Activated CD4-positive, alpha-beta memory T cell treated with anti-CD3 and anti-CD28 coated beads for 36 hours (primary cell): ENCODE results near the gene EPB41L5. TPM values are rescaled to one million over a fixed set of nuclear protein-coding genes. Genes with fewer than 3 reads are reported as not detected.
"Not testable (repeated sequence)": the region's sequence is repeated elsewhere in the genome, so short reads cannot be mapped to it uniquely, and the experiment has no call there.

Source experiments
- CTCF ChIA-PET: fragments of 350-600 bp; sonication (Branson Sonifier 250); formaldehyde crosslinking; loops from one replicate; lab custom pipeline; 2021; ENCODE audit warnings: antibody characterized with exemption, inconsistent platforms; lab: Charles Lee
- POLR2A ChIA-PET: fragments of 350-600 bp; sonication (Branson Sonifier 250); formaldehyde crosslinking; loops from one replicate; lab custom pipeline; 2021; ENCODE audit warnings: antibody characterized with exemption; lab: Charles Lee
- DNase-seq: peaks from one replicate; pipeline ENCODE4 v3.0.0-alpha.2; 2020
- H3K27ac Mint-ChIP-seq: one replicate; pipeline ENCODE4 v1.8.0; 2021; ENCODE audit warnings: mixed read lengths
- H3K27me3 Mint-ChIP-seq: one replicate; pipeline ENCODE4 v1.8.0; 2021; ENCODE audit warnings: mixed read lengths
- H3K36me3 Mint-ChIP-seq: one replicate; pipeline ENCODE4 v1.8.0; 2021; ENCODE audit warnings: mixed read lengths
- H3K4me1 Mint-ChIP-seq: one replicate; pipeline ENCODE4 v1.8.0; 2021; ENCODE audit warnings: low read depth, mixed read lengths
- H3K4me3 Mint-ChIP-seq: one replicate; pipeline ENCODE4 v1.8.0; 2021; ENCODE audit warnings: mild to moderate bottlenecking, mixed read lengths
- H3K9me3 Mint-ChIP-seq: one replicate; pipeline ENCODE4 v1.8.0; 2021; ENCODE audit warnings: mixed read lengths
- intact Hi-C: fragments of 100-400 bp; cut with micrococcal nuclease; formaldehyde crosslinking; loops from one replicate; pipeline ENCODE4 v1.15.1; 2023
- total RNA-seq, 2 experiments: library from RNA; stranded (reverse); gene quantifications; one replicate each; pipeline ENCODE4 v1.2.3, GENCODE V29; 2021

EPB41L5 gene
- total RNA-seq, 2 experiments from 2014 or later = 2.5 to 2.7 TPM

DNA sequence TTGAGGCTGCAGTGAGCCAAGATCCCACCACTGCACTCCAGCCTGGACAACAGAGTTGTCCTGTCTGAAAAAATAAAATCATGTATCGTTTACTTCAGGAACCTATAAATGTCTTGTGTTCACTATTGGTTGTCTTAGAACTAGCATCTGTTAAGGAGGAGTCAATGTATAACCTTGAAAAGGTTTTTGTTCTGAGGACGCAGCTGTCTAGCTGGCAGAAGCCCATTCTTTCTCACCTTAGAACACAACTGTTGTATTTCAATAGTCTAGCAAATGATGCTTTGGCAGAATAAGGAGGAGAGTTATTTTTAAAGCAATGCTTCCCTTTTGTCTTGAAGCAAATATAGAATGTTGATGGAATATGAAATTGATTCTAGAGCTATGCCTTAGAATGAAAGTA lies 21.1 kb downstream of the EPB41L5 start:
- Mint-ChIP-seq H3K4me1 (no peaks in the 10 kb centered on the region), H3K27ac (no peak overlapping the region), H3K9me3 (no peaks in the 10 kb centered on the region), H3K4me3 (no peak overlapping the region), H3K27me3 (no peaks in the 10 kb centered on the region), H3K36me3 (no peaks in the 10 kb centered on the region)
- CTCF ChIA-PET = no interaction called here
- DNase-seq = no peak
- POLR2A ChIA-PET = no interaction called here
- intact Hi-C loops = no loop called here

DNA sequence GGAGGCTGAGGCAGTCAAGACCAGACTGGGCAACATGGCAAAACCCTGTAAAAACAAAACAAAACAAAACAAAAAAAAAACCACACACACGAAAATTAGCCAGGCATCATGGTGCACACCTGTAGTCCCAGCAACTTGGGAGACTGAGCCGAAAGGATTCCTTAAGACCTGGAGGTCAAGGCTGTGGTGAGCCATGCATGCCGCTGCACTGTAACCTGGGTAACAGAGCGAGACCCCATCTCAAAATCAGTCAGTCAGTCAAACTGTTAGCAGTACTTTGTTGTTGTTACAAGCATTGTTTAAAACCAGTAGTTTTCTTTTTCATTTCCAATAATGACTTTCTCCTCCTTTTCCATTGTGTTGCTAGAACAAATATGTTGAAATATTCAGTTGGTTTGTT lies 21.7 kb downstream of the EPB41L5 start:
- Mint-ChIP-seq H3K36me3 (no peaks in the 10 kb centered on the region), H3K4me3 (no peak overlapping the region), H3K27ac (no peak overlapping the region), H3K9me3 (no peaks in the 10 kb centered on the region), H3K4me1 (no peaks in the 10 kb centered on the region), H3K27me3 (no peaks in the 10 kb centered on the region)
- ChIA-PET CTCF (no interaction called here), POLR2A (no interaction called here)
- DNase-seq = no peak
- intact Hi-C loops = no loop called here

DNA sequence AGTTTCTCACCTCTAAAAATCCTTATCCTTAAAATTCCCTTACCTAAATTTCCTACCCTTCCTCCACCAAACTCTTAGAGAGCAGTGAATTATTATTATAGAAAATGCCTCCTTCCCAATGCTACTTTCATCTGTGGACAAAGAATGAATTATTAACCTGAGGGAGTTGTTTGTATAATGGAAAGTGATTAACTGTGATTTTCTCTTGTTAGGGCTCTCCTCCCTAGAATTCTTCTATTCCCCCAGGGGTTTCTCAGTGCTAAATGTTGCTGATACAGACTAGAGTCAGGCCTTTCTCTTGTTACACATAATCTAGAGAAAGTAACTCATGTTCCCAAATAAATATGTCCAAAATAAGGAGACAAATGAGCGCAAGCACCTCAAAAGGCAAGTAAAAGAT lies 23.3 kb downstream of the EPB41L5 start:
- CTCF ChIA-PET = no interaction called here
- POLR2A ChIA-PET = no interaction called here
- H3K27me3 Mint-ChIP-seq = no peaks in the 10 kb centered on the region
- H3K4me3 Mint-ChIP-seq = no peak overlapping the region
- H3K27ac Mint-ChIP-seq = no peak overlapping the region
- H3K36me3 Mint-ChIP-seq = no peaks in the 10 kb centered on the region
- no peak for DNase-seq
- no peaks in the 10 kb centered on the region for H3K9me3 Mint-ChIP-seq
- intact Hi-C loops = no loop called here
- no peaks in the 10 kb centered on the region for H3K4me1 Mint-ChIP-seq

DNA sequence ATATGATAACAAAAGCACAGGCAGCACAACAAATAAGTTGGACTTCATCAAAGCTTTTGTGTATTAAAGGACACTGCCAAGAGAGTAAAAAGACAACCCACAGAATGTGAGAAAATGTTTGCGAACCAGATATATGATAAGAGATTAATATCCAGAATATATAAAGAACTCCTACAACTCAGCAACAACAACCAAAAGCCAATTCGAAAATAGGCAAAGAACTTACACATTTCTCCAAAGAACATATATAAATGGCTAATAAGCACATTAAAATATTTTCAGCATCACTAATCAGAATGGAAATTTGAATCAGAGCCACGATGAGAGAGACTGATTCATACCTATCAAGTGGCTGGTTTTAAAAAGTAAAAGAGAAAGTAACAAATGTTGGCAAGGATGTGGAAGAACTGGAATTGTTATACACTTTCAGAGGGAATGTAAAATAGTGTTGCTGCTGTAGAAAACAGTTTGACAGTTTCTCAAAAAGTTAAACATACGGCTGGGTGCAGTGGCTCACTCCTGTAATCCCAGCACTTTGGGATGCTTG lies 25.2 kb downstream of the EPB41L5 start:
- Mint-ChIP-seq H3K4me1 (no peaks in the 10 kb centered on the region), H3K27me3 (no peaks in the 10 kb centered on the region), H3K9me3 (no peaks in the 10 kb centered on the region), H3K4me3 (no peak overlapping the region), H3K36me3 (no peaks in the 10 kb centered on the region), H3K27ac (no peak overlapping the region)
- ChIA-PET CTCF (no interaction called here), POLR2A (no interaction called here)
- intact Hi-C loops = no loop called here
- DNase-seq = no peak

DNA sequence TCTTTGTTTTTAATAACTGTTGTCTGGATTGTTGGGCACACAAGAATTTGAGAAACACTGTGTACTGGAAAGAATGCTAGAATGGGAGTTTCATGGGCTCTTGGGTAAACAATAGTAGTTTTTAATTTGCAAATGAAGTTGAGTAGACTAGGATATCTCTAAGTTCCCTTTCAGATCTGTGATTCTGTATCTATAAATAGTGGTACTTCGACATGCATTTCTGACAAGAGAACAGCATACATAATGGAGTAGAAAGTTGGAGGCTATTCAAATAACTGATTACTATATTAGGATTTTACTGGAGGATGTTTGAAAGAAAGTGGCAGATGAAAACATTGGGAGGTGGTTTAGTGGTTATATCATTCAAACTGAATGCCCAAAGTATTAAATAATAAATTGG lies 29.5 kb downstream of the EPB41L5 start:
- H3K27ac Mint-ChIP-seq = no peak overlapping the region
- intact Hi-C loops = no loop called here
- CTCF ChIA-PET = no interaction called here
- H3K36me3 Mint-ChIP-seq = peaks cover 11% of the 10 kb centered on the region
- peaks cover 19% of the 10 kb centered on the region for H3K9me3 Mint-ChIP-seq
- H3K27me3 Mint-ChIP-seq = no peaks in the 10 kb centered on the region
- H3K4me3 Mint-ChIP-seq = no peak overlapping the region
- no peak for DNase-seq
- POLR2A ChIA-PET = no interaction called here
- peaks cover 4% of the 10 kb centered on the region for H3K4me1 Mint-ChIP-seq

DNA sequence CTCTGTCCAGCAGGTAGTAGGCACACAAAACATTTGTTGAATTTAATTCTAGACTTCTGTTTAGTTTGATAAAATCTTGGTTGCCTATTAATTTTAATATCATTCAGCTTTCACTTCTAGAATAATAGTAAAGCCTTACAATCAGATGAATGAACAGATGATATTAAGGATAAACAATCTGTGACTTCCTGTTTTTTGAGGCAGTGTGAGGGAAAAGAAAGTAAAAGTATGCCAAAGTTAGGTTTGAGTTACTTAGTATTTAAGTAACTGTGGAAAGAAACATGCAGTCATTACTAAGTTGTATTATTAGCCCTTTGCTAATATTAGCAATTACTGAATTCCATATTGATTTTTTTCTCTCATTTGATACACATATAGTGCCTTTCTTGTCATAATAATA lies 31.5 kb downstream of the EPB41L5 start:
- H3K4me1 Mint-ChIP-seq = peaks cover 4% of the 10 kb centered on the region
- DNase-seq = no peak
- intact Hi-C loops = no loop called here
- peaks cover 25% of the 10 kb centered on the region for H3K36me3 Mint-ChIP-seq
- H3K27me3 Mint-ChIP-seq = no peaks in the 10 kb centered on the region
- no peak overlapping the region for H3K4me3 Mint-ChIP-seq
- H3K27ac Mint-ChIP-seq = no peak overlapping the region
- POLR2A ChIA-PET = interaction anchor here (0.6 kb wide), 1 partner anchor 360 kb away, joined by 3 read pairs; no protein-coding TSS in a partner anchor
- CTCF ChIA-PET = no interaction called here
- H3K9me3 Mint-ChIP-seq = peaks cover 25% of the 10 kb centered on the region

DNA sequence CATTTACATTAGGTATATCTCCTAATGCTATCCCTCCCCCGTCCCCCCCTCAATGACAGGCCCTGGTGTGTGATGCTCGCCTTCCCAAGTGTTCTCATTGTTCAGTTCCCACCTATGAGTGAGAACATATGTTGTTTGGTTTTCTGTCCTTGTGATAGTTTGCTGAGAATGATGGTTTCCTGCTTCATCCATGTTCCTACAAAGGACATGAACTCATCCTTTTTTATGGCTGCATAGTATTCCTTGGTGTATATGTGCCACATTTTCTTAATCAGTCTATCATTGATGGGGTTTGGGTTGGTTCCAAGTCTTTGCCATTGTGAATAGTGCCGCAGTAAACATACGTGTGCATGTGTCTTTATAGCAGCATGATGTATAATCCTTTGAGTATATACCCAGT lies 32.9 kb downstream of the EPB41L5 start:
- H3K27ac Mint-ChIP-seq, DNase-seq, intact Hi-C loops, H3K4me3 Mint-ChIP-seq, CTCF ChIA-PET, H3K27me3 Mint-ChIP-seq, H3K4me1 Mint-ChIP-seq, POLR2A ChIA-PET: not testable (repeated sequence)
- Mint-ChIP-seq H3K36me3 (peaks cover 25% of the 10 kb centered on the region), H3K9me3 (peaks cover 28% of the 10 kb centered on the region)

DNA sequence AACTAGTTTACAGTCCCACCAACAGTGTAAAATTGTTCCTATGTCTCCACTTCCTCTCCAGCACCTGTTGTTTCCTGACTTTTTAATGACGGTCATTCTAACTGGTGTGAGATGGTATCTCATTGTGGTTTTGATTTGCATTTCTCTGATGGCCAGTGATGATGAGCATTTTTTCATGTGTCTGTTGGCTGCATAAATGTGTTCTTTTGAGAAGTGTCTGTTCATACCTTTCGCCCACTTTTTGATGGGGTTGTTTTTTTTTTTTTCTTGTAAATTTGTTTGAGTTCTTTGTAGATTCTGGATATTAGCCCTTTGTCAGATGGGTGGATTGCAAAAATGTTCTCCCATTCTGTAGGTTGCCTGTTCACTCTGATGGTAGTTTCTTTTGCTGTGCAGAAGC lies 33.4 kb downstream of the EPB41L5 start:
- H3K27ac Mint-ChIP-seq, H3K4me1 Mint-ChIP-seq, POLR2A ChIA-PET, intact Hi-C loops, CTCF ChIA-PET, H3K27me3 Mint-ChIP-seq, DNase-seq, H3K4me3 Mint-ChIP-seq: not testable (repeated sequence)
- peaks cover 25% of the 10 kb centered on the region for H3K36me3 Mint-ChIP-seq
- H3K9me3 Mint-ChIP-seq = peaks cover 28% of the 10 kb centered on the region

DNA sequence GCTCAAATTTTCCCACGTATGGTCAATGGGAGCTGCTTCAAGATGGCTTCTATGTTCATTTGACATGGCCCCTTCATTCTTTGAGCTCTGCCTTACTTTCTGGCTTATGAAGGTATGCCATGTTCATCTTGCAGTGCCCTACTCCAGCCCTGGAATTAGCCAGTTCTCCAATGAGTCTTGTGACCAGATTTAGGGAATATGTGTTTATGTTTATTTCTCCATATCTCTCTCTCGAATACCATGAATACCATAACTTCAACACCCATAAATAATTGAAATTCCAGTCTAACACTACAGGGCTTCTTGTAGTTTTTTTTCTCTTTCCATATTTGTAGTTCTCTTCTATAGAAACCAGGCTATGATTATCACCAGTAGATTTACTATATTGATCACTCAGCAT lies 39.7 kb downstream of the EPB41L5 start:
- ChIA-PET CTCF (no interaction called here), POLR2A (no interaction called here)
- H3K27ac Mint-ChIP-seq = no peak overlapping the region
- intact Hi-C loops = no loop called here
- no peaks in the 10 kb centered on the region for H3K4me1 Mint-ChIP-seq
- DNase-seq = no peak
- H3K9me3 Mint-ChIP-seq = peaks cover 17% of the 10 kb centered on the region
- no peak overlapping the region for H3K4me3 Mint-ChIP-seq
- peaks cover 22% of the 10 kb centered on the region for H3K36me3 Mint-ChIP-seq
- H3K27me3 Mint-ChIP-seq = no peaks in the 10 kb centered on the region

DNA sequence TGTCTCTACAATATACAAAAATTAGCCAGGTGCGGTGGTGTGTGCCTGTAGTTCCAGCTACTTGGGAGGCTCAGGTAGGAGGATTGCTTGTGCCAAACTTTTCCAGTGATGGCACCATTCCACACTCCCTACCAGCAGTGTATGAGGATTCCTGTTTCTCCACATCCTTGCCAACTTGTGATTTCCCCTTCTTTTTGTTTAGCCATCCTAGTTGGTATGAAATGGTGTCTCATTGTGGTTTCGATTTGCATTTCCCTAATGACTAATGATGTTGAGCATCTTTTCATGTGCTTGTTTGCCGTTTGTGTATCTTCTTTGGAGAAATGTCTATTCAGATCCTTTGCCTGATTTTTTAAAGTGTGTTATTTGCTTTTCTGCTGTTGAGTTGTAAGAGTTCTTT lies 41.0 kb downstream of the EPB41L5 start:
- no peaks in the 10 kb centered on the region for H3K27me3 Mint-ChIP-seq
- CTCF ChIA-PET = no interaction called here
- H3K9me3 Mint-ChIP-seq = peaks cover 14% of the 10 kb centered on the region
- intact Hi-C loops = no loop called here
- POLR2A ChIA-PET = no interaction called here
- H3K36me3 Mint-ChIP-seq = peaks cover 9% of the 10 kb centered on the region
- H3K4me3 Mint-ChIP-seq = no peak overlapping the region
- no peak for DNase-seq
- no peak overlapping the region for H3K27ac Mint-ChIP-seq
- H3K4me1 Mint-ChIP-seq = no peaks in the 10 kb centered on the region

DNA sequence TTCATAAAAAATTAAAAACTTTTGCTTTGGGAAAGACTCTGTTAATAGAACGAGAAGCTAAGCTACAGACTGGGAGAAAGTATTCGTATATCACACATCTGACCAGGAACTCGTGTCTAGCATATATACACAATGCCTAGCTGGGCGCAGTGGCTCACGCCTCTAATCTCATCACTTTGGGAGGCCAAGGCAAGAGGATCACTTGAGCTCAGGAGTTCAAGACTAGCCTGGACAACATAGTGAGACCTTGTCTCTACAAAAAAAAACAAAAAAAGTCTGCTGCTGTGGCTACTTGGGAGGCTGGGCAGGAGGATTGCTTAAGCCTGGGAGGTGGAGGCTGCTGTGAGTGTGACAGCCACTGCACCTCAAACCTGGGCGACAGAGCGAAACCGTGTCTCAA lies 46.6 kb downstream of the EPB41L5 start:
- intact Hi-C loops = no loop called here
- no peaks in the 10 kb centered on the region for H3K4me1 Mint-ChIP-seq
- DNase-seq = no peak
- ChIA-PET POLR2A (no interaction called here), CTCF (no interaction called here)
- H3K9me3 Mint-ChIP-seq = no peaks in the 10 kb centered on the region
- no peak overlapping the region for H3K27ac Mint-ChIP-seq
- H3K4me3 Mint-ChIP-seq = no peak overlapping the region
- H3K36me3 Mint-ChIP-seq = peaks cover 1% of the 10 kb centered on the region
- no peaks in the 10 kb centered on the region for H3K27me3 Mint-ChIP-seq

DNA sequence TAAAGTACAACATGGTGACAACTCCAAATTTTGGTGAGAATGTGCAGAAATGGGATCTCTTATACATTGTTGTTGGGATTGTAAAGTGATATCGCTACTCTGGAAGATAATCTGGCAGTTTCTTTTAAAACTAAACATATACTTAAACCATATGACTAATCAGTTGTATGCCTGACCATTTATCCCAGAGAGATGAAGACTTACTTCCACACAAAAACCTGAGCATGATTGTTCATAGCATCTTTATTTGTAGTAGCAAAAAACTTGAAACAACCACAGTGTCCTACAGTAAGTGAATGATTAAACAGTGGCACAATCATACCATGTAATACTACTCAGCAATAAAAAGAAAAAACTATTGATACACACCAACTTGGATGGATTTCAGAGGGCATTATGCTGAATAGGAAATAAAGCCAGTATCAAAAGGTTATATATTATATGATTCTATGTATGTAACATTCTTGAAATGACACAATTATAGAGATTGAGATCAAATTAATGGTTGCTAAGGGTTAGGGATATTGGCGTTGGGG lies 47.3 kb downstream of the EPB41L5 start:
- H3K27ac Mint-ChIP-seq = no peak overlapping the region
- POLR2A ChIA-PET = no interaction called here
- H3K4me1 Mint-ChIP-seq = no peaks in the 10 kb centered on the region
- CTCF ChIA-PET = no interaction called here
- H3K9me3 Mint-ChIP-seq = no peaks in the 10 kb centered on the region
- peaks cover 1% of the 10 kb centered on the region for H3K36me3 Mint-ChIP-seq
- H3K27me3 Mint-ChIP-seq = no peaks in the 10 kb centered on the region
- no peak for DNase-seq
- intact Hi-C loops = no loop called here
- no peak overlapping the region for H3K4me3 Mint-ChIP-seq

DNA sequence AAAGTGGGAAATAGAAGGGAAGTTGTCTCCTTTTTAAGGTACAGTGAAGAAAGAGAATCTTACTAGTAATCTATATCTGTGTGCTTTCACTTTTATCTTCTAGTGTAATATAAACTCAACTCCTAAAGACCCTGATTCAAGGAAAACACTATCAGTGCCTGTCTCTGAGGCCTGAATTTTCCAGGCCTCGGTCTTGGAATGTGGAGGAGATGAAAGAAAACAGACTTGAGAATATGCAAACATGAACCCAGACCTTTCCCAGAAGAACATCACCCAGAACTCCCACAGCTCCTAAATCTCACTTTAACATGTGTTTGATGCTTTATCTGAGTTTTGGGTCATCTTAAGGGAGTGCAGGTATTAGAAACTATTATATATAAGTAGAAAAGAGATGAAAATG lies 51.8 kb downstream of the EPB41L5 start:
- H3K4me1 Mint-ChIP-seq = no peaks in the 10 kb centered on the region
- POLR2A ChIA-PET = no interaction called here
- no peaks in the 10 kb centered on the region for H3K36me3 Mint-ChIP-seq
- no peak overlapping the region for H3K4me3 Mint-ChIP-seq
- DNase-seq = no peak
- H3K27me3 Mint-ChIP-seq = no peaks in the 10 kb centered on the region
- H3K27ac Mint-ChIP-seq = no peak overlapping the region
- no peaks in the 10 kb centered on the region for H3K9me3 Mint-ChIP-seq
- intact Hi-C loops = no loop called here
- CTCF ChIA-PET = no interaction called here
